HG03175 (cell line): Measurements from ENCODE around the gene GARIN5B.

Experiments used
- ATAC-seq: cut with Tn5 transposase; IDR thresholded peaks from one replicate; pipeline ENCODE4 v1.9.1; 2021; ENCODE audit warnings: mild to moderate bottlenecking, moderate library complexity; ENCODE audit not compliant: unreplicated experiment

Gene GARIN5B

GRCh38 chr19:55372316-55373081 is 9.4 kb upstream of the GARIN5B start:
- no peak for ATAC-seq

- no peak for ATAC-seq
Observed at GRCh38 chr19:55370305-55370988, 7.4 kb upstream of the GARIN5B start, which contains the start of gene IL11. IL11 (minus strand) TSS chr19:55370463; CDS start chr19:55370310, 153 bp downstream.

- no peak for ATAC-seq
Observed at GRCh38 chr19:55369653-55370304, 6.7 kb upstream of the GARIN5B start.

- no peak for ATAC-seq
Observed at GRCh38 chr19:55368701-55369563, 5.9 kb upstream of the GARIN5B start.

GRCh38 chr19:55368106-55368505 is 5.0 kb upstream of the GARIN5B start:
- no peak for ATAC-seq

- no peak for ATAC-seq
Observed at GRCh38 chr19:55366790-55367189, 3.7 kb upstream of the GARIN5B start.

- no peak for ATAC-seq
Observed at GRCh38 chr19:55365964-55366363, 2.9 kb upstream of the GARIN5B start.

- ATAC-seq, result no peak
Observed at GRCh38 chr19:55365245-55365644, 2.2 kb upstream of the GARIN5B start.

GRCh38 chr19:55362174-55362989 is 678 bp downstream of the GARIN5B start:
- no peak for ATAC-seq

GRCh38 chr19:55360902-55361301 is 2.2 kb downstream of the GARIN5B start:
- ATAC-seq, result no peak

- no peak for ATAC-seq
Observed at GRCh38 chr19:55358943-55359908, 3.8 kb downstream of the GARIN5B start.

- ATAC-seq, result no peak
Observed at GRCh38 chr19:55358493-55358892, 4.6 kb downstream of the GARIN5B start.

- no peak for ATAC-seq
Observed at GRCh38 chr19:55355213-55355821, 7.7 kb downstream of the GARIN5B start.

- ATAC-seq, result no peak
Observed at GRCh38 chr19:55354698-55355212, 8.3 kb downstream of the GARIN5B start, which contains the start of gene COX6B2. COX6B2 (minus strand) TSS chr19:55354719; CDS start chr19:55354521, 198 bp downstream.

- no peak for ATAC-seq
Observed at GRCh38 chr19:55353803-55354697, 9.0 kb downstream of the GARIN5B start.

- no peak for ATAC-seq
Observed at GRCh38 chr19:55353356-55353802, 9.7 kb downstream of the GARIN5B start.

- no peak for ATAC-seq
Observed at GRCh38 chr19:55352549-55353145, 10.4 kb downstream of the GARIN5B start.
